Renal cortex interstitium (tissue), 11 donors: ENCODE results near the gene FGF14. TPM values are rescaled to one million over a fixed set of nuclear protein-coding genes. Genes with fewer than 3 reads are reported as not detected.
A peak's percentile ranks its signal among the peaks of the same experiment; 100 is the strongest.

Source experiments
- DNase-seq, 11 donors: peaks; one replicate each; pipeline ENCODE4 v3.0.0-alpha.2; 2013; ENCODE audit warnings: low read depth in 9 of 11, low spot score in 4 of 11; ENCODE audit errors: extremely low read depth in 1 of 11
- polyA plus RNA-seq, 3 donors: library from polyadenylated mRNA; unstranded; fragments of 120-200 nt; gene quantifications; one replicate each; pipeline ENCODE4 v1.2.1, GENCODE V29; 2013; ENCODE audit not compliant: insufficient read length in 3 of 3

The FGF14 gene
- polyA plus RNA-seq, 3 donors: 0.56 to 1.1 (median 0.86) TPM

- DNase-seq: no peak
Observed at GRCh38 chr13:102277286-102277685, 124.6 kb downstream of the FGF14 start.

GRCh38 chr13:102276404-102276803, 125.4 kb downstream of the FGF14 start:
- DNase-seq: peak in 1 of 11 donors; percentile 8

GRCh38 chr13:102275969-102276368, 125.9 kb downstream of the FGF14 start:
- no peak for DNase-seq

GRCh38 chr13:102273111-102273510, 128.7 kb downstream of the FGF14 start:
- DNase-seq: no peak

GRCh38 chr13:102267191-102267590, 134.7 kb downstream of the FGF14 start:
- DNase-seq: no peak

GRCh38 chr13:102261809-102262208, 140.0 kb downstream of the FGF14 start:
- DNase-seq: no peak

- no peak for DNase-seq
Observed at GRCh38 chr13:102261316-102261715, 140.5 kb downstream of the FGF14 start.

GRCh38 chr13:102260256-102260655, 141.6 kb downstream of the FGF14 start:
- no peak for DNase-seq

GRCh38 chr13:102255409-102255808, 146.4 kb downstream of the FGF14 start:
- DNase-seq: no peak

- DNase-seq: no peak
Observed at GRCh38 chr13:102251817-102252216, 150.0 kb downstream of the FGF14 start.

- DNase-seq: no peak
Observed at GRCh38 chr13:102250448-102250847, 151.4 kb downstream of the FGF14 start.

GRCh38 chr13:102244607-102245227, 157.1 kb downstream of the FGF14 start:
- DNase-seq: no peak

- DNase-seq: no peak
Observed at GRCh38 chr13:102240110-102240509, 161.7 kb downstream of the FGF14 start.

- DNase-seq: no peak
Observed at GRCh38 chr13:102237230-102237629, 164.6 kb downstream of the FGF14 start.

- DNase-seq: no peak
Observed at GRCh38 chr13:102236830-102237229, 165.0 kb downstream of the FGF14 start.

GRCh38 chr13:102236341-102236740, 165.5 kb downstream of the FGF14 start:
- DNase-seq: no peak

GRCh38 chr13:102235689-102236088, 166.2 kb downstream of the FGF14 start:
- DNase-seq: no peak

- DNase-seq: no peak
Observed at GRCh38 chr13:102234618-102235017, 167.2 kb downstream of the FGF14 start.

GRCh38 chr13:102233566-102234208, 168.2 kb downstream of the FGF14 start:
- DNase-seq: no peak

- DNase-seq: no peak
Observed at GRCh38 chr13:102231479-102231878, 170.4 kb downstream of the FGF14 start.

- no peak for DNase-seq
Observed at GRCh38 chr13:102227741-102228140, 174.1 kb downstream of the FGF14 start.
